ENCODE data around the gene GALNT9. TPM values are rescaled to one million over a fixed set of nuclear protein-coding genes. Genes with fewer than 3 reads are reported as not detected.

GALNT9 gene
- total and polyA plus RNA-seq, 8 donors, result 0.17 to 5.0 (median 2.8) TPM; not detected in 1

DNA sequence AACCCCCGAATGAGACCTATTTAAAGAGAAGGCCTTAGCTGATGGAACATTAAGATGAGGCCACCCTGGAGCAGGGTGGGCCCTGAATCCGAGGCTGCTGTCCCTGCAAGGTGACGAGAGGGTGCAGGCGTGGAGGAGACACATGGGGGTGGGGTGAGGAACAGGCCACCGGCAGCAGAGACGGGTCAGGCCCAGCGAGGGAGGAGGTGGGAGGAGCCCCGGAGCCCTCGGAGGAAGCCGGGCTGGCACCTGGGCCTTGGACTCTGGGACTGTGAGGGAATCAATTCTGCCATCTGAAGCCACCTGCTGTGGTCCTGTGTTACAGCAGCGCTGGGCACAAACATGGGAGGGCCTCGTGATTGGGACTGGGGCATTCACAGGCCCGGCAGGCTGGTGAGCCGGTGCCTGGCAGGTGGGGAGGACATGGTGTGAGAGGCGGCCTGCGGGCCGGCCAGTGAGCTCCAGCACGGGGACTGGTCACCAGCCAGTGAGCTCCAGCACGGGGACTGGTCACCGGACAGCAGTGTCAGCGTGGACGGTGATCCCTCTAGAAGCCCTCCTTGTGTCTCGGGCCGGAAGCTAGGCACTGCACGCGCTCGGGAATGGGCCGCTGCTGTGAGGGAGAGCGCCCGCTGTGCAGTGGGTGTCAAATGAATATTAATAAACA lies 138.4 kb downstream of the GALNT9 start:
- DNase-seq (no peak), ATAC-seq (no peak)
- Histone ChIP-seq H3K27ac (no peak overlapping the region), H3K27me3 (peaks cover 0 to 73% of the 10 kb centered on the region in 2 donors), H3K36me3 (no peaks in the 10 kb centered on the region), H3K9me3 (peaks cover 0 to 14% of the 10 kb centered on the region in 2 donors), H3K4me3 (no peak overlapping the region), H3K4me1 (peaks cover 5 to 31% of the 10 kb centered on the region in 2 donors)
- TF ChIP-seq, protein P1, sequence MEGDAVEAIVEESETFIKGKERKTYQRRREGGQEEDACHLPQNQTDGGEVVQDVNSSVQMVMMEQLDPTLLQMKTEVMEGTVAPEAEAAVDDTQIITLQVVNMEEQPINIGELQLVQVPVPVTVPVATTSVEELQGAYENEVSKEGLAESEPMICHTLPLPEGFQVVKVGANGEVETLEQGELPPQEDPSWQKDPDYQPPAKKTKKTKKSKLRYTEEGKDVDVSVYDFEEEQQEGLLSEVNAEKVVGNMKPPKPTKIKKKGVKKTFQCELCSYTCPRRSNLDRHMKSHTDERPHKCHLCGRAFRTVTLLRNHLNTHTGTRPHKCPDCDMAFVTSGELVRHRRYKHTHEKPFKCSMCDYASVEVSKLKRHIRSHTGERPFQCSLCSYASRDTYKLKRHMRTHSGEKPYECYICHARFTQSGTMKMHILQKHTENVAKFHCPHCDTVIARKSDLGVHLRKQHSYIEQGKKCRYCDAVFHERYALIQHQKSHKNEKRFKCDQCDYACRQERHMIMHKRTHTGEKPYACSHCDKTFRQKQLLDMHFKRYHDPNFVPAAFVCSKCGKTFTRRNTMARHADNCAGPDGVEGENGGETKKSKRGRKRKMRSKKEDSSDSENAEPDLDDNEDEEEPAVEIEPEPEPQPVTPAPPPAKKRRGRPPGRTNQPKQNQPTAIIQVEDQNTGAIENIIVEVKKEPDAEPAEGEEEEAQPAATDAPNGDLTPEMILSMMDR (IDR thresholded peaks at IDR 0.05), result no peak
- intact Hi-C loops (cut with DNase I), result no loop called here

DNA sequence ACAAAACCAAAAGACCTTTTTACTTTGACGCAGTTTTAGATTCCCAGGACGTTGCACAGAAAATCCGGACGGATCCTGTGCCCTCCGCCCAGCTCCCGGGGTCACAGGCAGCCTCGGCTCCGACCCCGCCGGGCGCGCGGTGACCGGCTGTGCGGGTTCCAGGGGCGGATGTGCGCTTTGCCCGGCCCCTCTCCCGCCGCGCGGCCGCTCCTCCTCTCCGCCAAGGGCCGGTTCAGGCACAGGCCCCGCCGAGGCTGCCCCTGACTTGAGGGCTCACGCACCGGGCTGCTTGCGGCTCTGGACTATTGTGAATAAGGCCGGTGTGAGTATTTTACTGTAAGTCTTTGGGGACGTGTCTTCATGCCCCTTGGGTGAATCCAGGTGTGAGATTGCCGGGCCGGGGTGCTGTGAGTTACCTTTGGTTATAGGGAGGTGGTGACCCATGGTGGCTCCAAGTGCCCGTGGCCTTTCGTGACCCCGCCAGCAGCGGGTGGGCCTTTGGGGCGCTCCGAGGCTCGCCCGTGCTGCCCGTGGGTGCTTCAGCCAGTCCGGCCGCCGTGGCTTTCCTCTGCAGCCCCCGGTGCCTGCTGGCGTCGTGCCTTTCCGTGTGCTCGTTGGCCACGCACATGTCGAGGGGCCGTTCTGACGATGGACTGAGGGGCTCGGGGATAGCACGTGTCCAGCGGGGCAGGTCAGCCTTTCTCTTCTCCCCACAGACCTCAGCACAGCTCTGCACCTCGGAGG lies 139.2 kb downstream of the GALNT9 start:
- intact Hi-C loops (cut with DNase I), result no loop called here
- peaks cover 0 to 14% of the 10 kb centered on the region in 2 donors for H3K9me3 ChIP-seq
- H3K36me3 ChIP-seq, result no peaks in the 10 kb centered on the region
- H3K4me1 ChIP-seq, result peaks cover 5 to 33% of the 10 kb centered on the region in 2 donors
- H3K27ac ChIP-seq, result peak overlapping the region; percentile 67 to 72
- TF ChIP-seq, protein P1 (IDR thresholded peaks at IDR 0.05), result no peak
- DNase-seq (no peak), ATAC-seq (peak; percentile 43)
- peaks cover 0 to 80% of the 10 kb centered on the region in 2 donors for H3K27me3 ChIP-seq
- peak overlapping the region; percentile 37 to 55 for H3K4me3 ChIP-seq

GRCh38 chr12:132189378-132190011 lies 139.9 kb downstream of the GALNT9 start:
- H3K36me3 ChIP-seq, result no peaks in the 10 kb centered on the region
- H3K4me1 ChIP-seq, result peaks cover 5 to 33% of the 10 kb centered on the region in 2 donors
- peak overlapping the region; percentile 67 to 72 for H3K27ac ChIP-seq
- peaks cover 0 to 84% of the 10 kb centered on the region in 2 donors for H3K27me3 ChIP-seq
- intact Hi-C loops (cut with DNase I), result no loop called here
- TF ChIP-seq, protein P1 (IDR thresholded peaks at IDR 0.05), result peak in 1 of 2 donors; percentile 11
- peaks cover 0 to 14% of the 10 kb centered on the region in 2 donors for H3K9me3 ChIP-seq
- ATAC-seq (peak; percentile 98), DNase-seq (peak; percentile 77 to 97 (median 90))
- H3K4me3 ChIP-seq, result peak overlapping the region; percentile 37 to 55

- Histone ChIP-seq H3K4me1 (peaks cover 5 to 33% of the 10 kb centered on the region in 2 donors), H3K4me3 (peak overlapping the region; percentile 37 to 55), H3K27me3 (peaks cover 0 to 87% of the 10 kb centered on the region in 2 donors), H3K36me3 (no peaks in the 10 kb centered on the region), H3K27ac (peak overlapping the region; percentile 67 to 72), H3K9me3 (peaks cover 0 to 9% of the 10 kb centered on the region in 2 donors)
- TF ChIP-seq, protein P1 (IDR thresholded peaks at IDR 0.05), result no peak
- ATAC-seq, result no peak
- peak in 1 of 4 donors; percentile 71 for DNase-seq
- intact Hi-C loops (cut with DNase I), result no loop called here
These were observed 140.5 kb downstream of the GALNT9 start for GRCh38 chr12:132188916-132189325.

Measured in left lung (tissue), 10 donors.